GM21447 (cell line): ENCODE results near the gene USP48.
"Not testable (repeated sequence)": the region's sequence is repeated elsewhere in the genome, so short reads cannot be mapped to it uniquely, and the experiment has no call there.

Experiments
- ATAC-seq: cut with Tn5 transposase; IDR thresholded peaks from one replicate; pipeline ENCODE4 v1.9.1; 2021; ENCODE audit not compliant: unreplicated experiment

USP48 gene

GRCh38 chr1:21774835-21775549 lies 8.0 kb downstream of the USP48 start:
- no peak for ATAC-seq

- peak; percentile 50 for ATAC-seq
Observed at GRCh38 chr1:21773585-21773984, 9.4 kb downstream of the USP48 start.

- not testable (repeated sequence) for ATAC-seq
Observed at GRCh38 chr1:21771672-21772071, 11.3 kb downstream of the USP48 start.

- not testable (repeated sequence) for ATAC-seq
Observed at GRCh38 chr1:21770602-21771001, 12.3 kb downstream of the USP48 start.

- no peak for ATAC-seq
Observed at GRCh38 chr1:21770201-21770600, 12.7 kb downstream of the USP48 start.

GRCh38 chr1:21767106-21767505 lies 15.8 kb downstream of the USP48 start:
- not testable (repeated sequence) for ATAC-seq

- no peak for ATAC-seq
Observed at GRCh38 chr1:21766210-21766609, 16.7 kb downstream of the USP48 start.

GRCh38 chr1:21764615-21765423 lies 18.1 kb downstream of the USP48 start:
- ATAC-seq: no peak

- ATAC-seq: no peak
Observed at GRCh38 chr1:21763694-21764419, 19.1 kb downstream of the USP48 start.

GRCh38 chr1:21763236-21763635 lies 19.7 kb downstream of the USP48 start:
- ATAC-seq: no peak

- peak; percentile 42 for ATAC-seq
Observed at GRCh38 chr1:21762022-21762404, 20.9 kb downstream of the USP48 start.

- ATAC-seq: no peak
Observed at GRCh38 chr1:21761052-21761451, 21.9 kb downstream of the USP48 start.

- ATAC-seq: no peak
Observed at GRCh38 chr1:21759818-21760217, 23.1 kb downstream of the USP48 start.

- no peak for ATAC-seq
Observed at GRCh38 chr1:21759182-21759581, 23.8 kb downstream of the USP48 start.

- no peak for ATAC-seq
Observed at GRCh38 chr1:21758614-21759013, 24.3 kb downstream of the USP48 start.

GRCh38 chr1:21756393-21757089 lies 26.4 kb downstream of the USP48 start:
- no peak for ATAC-seq

- ATAC-seq: no peak
Observed at GRCh38 chr1:21755067-21755466, 27.9 kb downstream of the USP48 start.

- ATAC-seq: no peak
Observed at GRCh38 chr1:21754583-21754982, 28.4 kb downstream of the USP48 start.

- no peak for ATAC-seq
Observed at GRCh38 chr1:21752186-21752585, 30.8 kb downstream of the USP48 start.

GRCh38 chr1:21751281-21751680 lies 31.7 kb downstream of the USP48 start:
- ATAC-seq: no peak

- ATAC-seq: no peak
Observed at GRCh38 chr1:21750841-21751240, 32.1 kb downstream of the USP48 start.
